Endothelial cell of umbilical vein (primary cell): ENCODE results near the gene SCTR. TPM values are rescaled to one million over a fixed set of nuclear protein-coding genes. Genes with fewer than 3 reads are reported as not detected.

Experiments used
- BruUV-seq: library from RNA; stranded (reverse); fragments of 400-500 nt; replicated peaks from 2 replicates; lab custom pipeline; 2021; lab: Mats Ljungman, UMichigan
- CTCF ChIA-PET: fragments of 300-600, 350-600 bp; sonication (Branson Sonifier 250); formaldehyde crosslinking; loops from one replicate; lab custom pipeline; 2021; ENCODE audit warnings: antibody characterized with exemption, inconsistent platforms; lab: Charles Lee
- POLR2A ChIA-PET: fragments of 300-600, 350-600 bp; sonication (Branson Sonifier 250); formaldehyde crosslinking; loops from one replicate; lab custom pipeline; 2021; ENCODE audit warnings: antibody characterized with exemption, inconsistent platforms; lab: Charles Lee
- DNase-seq: peaks from one replicate; pipeline ENCODE4 v3.0.0-alpha.2; 2011; ENCODE audit warnings: low read depth, low spot score
- FAIRE-seq: peaks from 2 replicates; lab custom pipeline; 2011; peaks lifted over from hg19 to GRCh38; lab: Jason Lieb, UNC
- H2AFZ ChIP-seq: 2 replicates; pipeline ENCODE4 v1.6.0; 2012; ENCODE audit warnings: low read depth, low read length, control low read depth, inconsistent platforms
- H3K27ac ChIP-seq: 2 replicates; pipeline ENCODE4 v1.5.1; 2011; ENCODE audit warnings: low read depth, mild to moderate bottlenecking, control low read depth, low read length, moderate library complexity; ENCODE audit not compliant: insufficient read depth
- H3K27me3 ChIP-seq, 2 experiments: 2 replicates each; pipeline versions ENCODE4 v1.6.0 to v1.6.1; 2011; ENCODE audit warnings: low read length in 2 of 2, mixed read lengths in 1 of 2; ENCODE audit not compliant: control insufficient read depth in 2 of 2, insufficient read depth in 2 of 2
- H3K36me3 ChIP-seq, 2 experiments: 2 replicates in 1 of 2; 3 replicates in 1 of 2; pipeline ENCODE4 v1.5.1; 2011; ENCODE audit warnings: low read length in 2 of 2, mild to moderate bottlenecking in 1 of 2, moderate library complexity in 1 of 2; ENCODE audit not compliant: control insufficient read depth in 2 of 2, insufficient read depth in 2 of 2; ENCODE audit errors: extremely low read depth in 1 of 2
- H3K4me1 ChIP-seq: 3 replicates; pipeline ENCODE4 v1.5.1; 2011; ENCODE audit warnings: mild to moderate bottlenecking, low read length; ENCODE audit not compliant: control insufficient read depth, insufficient read depth; ENCODE audit errors: extremely low read depth
- H3K4me2 ChIP-seq: 2 replicates; pipeline ENCODE4 v1.6.1; 2011; ENCODE audit warnings: low read length, control low read depth, mixed read lengths; ENCODE audit not compliant: insufficient read depth
- H3K4me3 ChIP-seq, 3 experiments: fragments of 200-600 bp in 1 of 3; sonication (generic), shearing (Covaris generic) in 1 of 3; replicated peaks in 1 of 3; 2 replicates each; pipeline ENCODE4 v1.5.1; 2011 to 2016; ENCODE audit warnings: control low read depth in 3 of 3, low read length in 3 of 3, mild to moderate bottlenecking in 2 of 3, inconsistent platforms in 1 of 3, low read depth in 1 of 3, moderate library complexity in 1 of 3; ENCODE audit not compliant: insufficient read depth in 1 of 3
- H3K79me2 ChIP-seq: 2 replicates; pipeline ENCODE4 v1.6.0; 2012; ENCODE audit warnings: low read length, inconsistent platforms; ENCODE audit not compliant: control insufficient read depth, insufficient read depth
- H3K9ac ChIP-seq: replicated peaks from 2 replicates; pipeline ENCODE3; 2011; ENCODE audit warnings: low read length, control low read depth; ENCODE audit not compliant: insufficient read depth; ENCODE audit errors: extremely low read depth
- H3K9me1 ChIP-seq: replicated peaks from 3 replicates; pipeline ENCODE4 v1.6.0; 2011; ENCODE audit warnings: mild to moderate bottlenecking, low read length; ENCODE audit not compliant: control insufficient read depth, insufficient read depth; ENCODE audit errors: extremely low read depth
- H3K9me3 ChIP-seq: replicated peaks from 2 replicates; pipeline ENCODE4 v1.5.1; 2012; ENCODE audit warnings: low read length, inconsistent platforms; ENCODE audit not compliant: control insufficient read depth, insufficient read depth
- H4K20me1 ChIP-seq: replicated peaks from 2 replicates; pipeline ENCODE3; 2011; ENCODE audit warnings: mild to moderate bottlenecking, low read length; ENCODE audit not compliant: control insufficient read depth, insufficient read depth; ENCODE audit errors: extremely low read depth
- EZH2 ChIP-seq: IDR thresholded peaks from 2 replicates; pipeline ENCODE4 v1.6.1; 2012; ENCODE audit warnings: borderline replicate concordance, low read depth, mild to moderate bottlenecking, moderate library complexity, low read length, inconsistent platforms; ENCODE audit not compliant: severe bottlenecking
- FOS ChIP-seq: IDR thresholded peaks from 2 replicates; pipeline ENCODE4 v1.6.1; 2011; ENCODE audit warnings: mild to moderate bottlenecking, low read length, moderate library complexity, borderline replicate concordance; ENCODE audit not compliant: insufficient read depth
- GATA2 ChIP-seq: IDR thresholded peaks from 2 replicates; pipeline ENCODE4 v1.7.0; 2011; ENCODE audit warnings: low read depth, mild to moderate bottlenecking, moderate library complexity, mixed read lengths, low read length; ENCODE audit not compliant: insufficient read length, insufficient read depth
- JUN ChIP-seq: IDR thresholded peaks from 2 replicates; pipeline ENCODE4 v1.6.1; 2011; ENCODE audit warnings: borderline replicate concordance, low read depth; ENCODE audit not compliant: insufficient read length, insufficient read depth
- MYC ChIP-seq: IDR thresholded peaks from one replicate; pipeline ENCODE4 v1.6.1; 2011; ENCODE audit warnings: mild to moderate bottlenecking, low read depth, low read length
- POLR2A ChIP-seq: IDR thresholded peaks from 2 replicates; pipeline ENCODE4 v1.6.1; 2012; ENCODE audit warnings: low read depth, mild to moderate bottlenecking, control low read depth, low read length
- POLR2AphosphoS5 ChIP-seq: IDR thresholded peaks from 2 replicates; pipeline ENCODE4 v1.6.1; 2012; ENCODE audit warnings: low read depth, mild to moderate bottlenecking, control low read depth, low read length, moderate library complexity; ENCODE audit not compliant: insufficient read depth
- dilution Hi-C: fragments of 300-500 bp; cut with MboI; formaldehyde crosslinking; loops from one replicate; pipeline ENCODE4 v1.15.0; 2019; ENCODE audit warnings: low sequenced_read_pairs; ENCODE audit not compliant: extremely low pct_ligation_motif_present
- intact Hi-C: fragments of 100-400 bp; cut with micrococcal nuclease; formaldehyde crosslinking; loops from one replicate; pipeline ENCODE4 v1.10.0; 2022
- polyA plus RNA-seq, 4 experiments: library from polyadenylated mRNA; depleted of rRNA in 3 of 4; stranded (reverse) in 3 of 4; unstranded in 1 of 4; fragments of >200 nt; gene quantifications; 2 replicates each; pipeline versions ENCODE4 v1.2.1 to v1.2.3, GENCODE V29; 2011 to 2012; ENCODE audit warnings: missing spikeins in 1 of 4
- total RNA-seq: library from RNA; stranded (reverse); gene quantifications from 2 replicates; pipeline ENCODE4 v1.2.3, GENCODE V29; 2021
- TF ChIP-seq, protein P1 (sequence below): IDR thresholded peaks from 2 replicates; pipeline ENCODE4 v1.6.1; 2011; ENCODE audit not compliant: insufficient read depth, insufficient read length
- TF ChIP-seq, protein P2 (sequence below), 2 donors: IDR thresholded peaks; 1 replicate in 1 of 2; 2 replicates in 1 of 2; pipeline ENCODE4 v1.5.1; 2011; ENCODE audit warnings: low read length in 2 of 2, mild to moderate bottlenecking in 2 of 2, moderate library complexity in 2 of 2, control low read depth in 1 of 2, inconsistent platforms in 1 of 2, low read depth in 1 of 2; ENCODE audit not compliant: insufficient read depth in 1 of 2; ENCODE audit errors: extremely low read depth in 1 of 2

The SCTR gene
- total and polyA plus RNA-seq, 2 donors (not counting 3 experiments of a cell fraction or from before 2014, with no cell fraction given), result not detected

DNA sequence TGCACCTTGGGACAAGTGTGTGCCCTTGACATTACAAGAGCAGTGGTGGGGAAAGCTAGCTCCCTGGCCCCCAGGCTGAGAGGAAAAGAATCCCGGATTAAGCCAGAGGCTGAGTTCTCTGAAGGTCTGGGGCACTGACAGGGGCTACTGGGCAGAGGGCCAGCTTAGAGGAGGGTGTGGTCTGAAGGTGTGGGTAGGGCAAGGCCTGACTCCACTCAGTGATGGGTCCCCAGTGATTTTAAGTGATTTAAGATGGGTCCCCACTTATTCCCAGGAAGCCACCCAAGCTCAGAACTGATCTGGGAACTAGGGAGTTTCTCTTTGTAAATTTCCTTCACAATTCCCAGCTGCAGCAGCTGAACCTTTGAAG, 83.8 kb downstream of the SCTR start:
- no peak overlapping the region for H3K4me3 ChIP-seq
- no peaks in the 10 kb centered on the region for H3K36me3 ChIP-seq
- no peaks in the 10 kb centered on the region for H3K4me1 ChIP-seq
- no peaks in the 10 kb centered on the region for H3K9me1 ChIP-seq
- TF ChIP-seq EZH2, result no peak
- TF ChIP-seq GATA2, result no peak
- TF ChIP-seq FOS, result no peak
- no peak for TF ChIP-seq JUN
- TF ChIP-seq POLR2AphosphoS5, result no peak
- TF ChIP-seq, protein P1, sequence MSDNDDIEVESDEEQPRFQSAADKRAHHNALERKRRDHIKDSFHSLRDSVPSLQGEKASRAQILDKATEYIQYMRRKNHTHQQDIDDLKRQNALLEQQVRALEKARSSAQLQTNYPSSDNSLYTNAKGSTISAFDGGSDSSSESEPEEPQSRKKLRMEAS, result no peak
- TF ChIP-seq POLR2A, result no peak
- no peak for TF ChIP-seq MYC
- TF ChIP-seq, protein P2, sequence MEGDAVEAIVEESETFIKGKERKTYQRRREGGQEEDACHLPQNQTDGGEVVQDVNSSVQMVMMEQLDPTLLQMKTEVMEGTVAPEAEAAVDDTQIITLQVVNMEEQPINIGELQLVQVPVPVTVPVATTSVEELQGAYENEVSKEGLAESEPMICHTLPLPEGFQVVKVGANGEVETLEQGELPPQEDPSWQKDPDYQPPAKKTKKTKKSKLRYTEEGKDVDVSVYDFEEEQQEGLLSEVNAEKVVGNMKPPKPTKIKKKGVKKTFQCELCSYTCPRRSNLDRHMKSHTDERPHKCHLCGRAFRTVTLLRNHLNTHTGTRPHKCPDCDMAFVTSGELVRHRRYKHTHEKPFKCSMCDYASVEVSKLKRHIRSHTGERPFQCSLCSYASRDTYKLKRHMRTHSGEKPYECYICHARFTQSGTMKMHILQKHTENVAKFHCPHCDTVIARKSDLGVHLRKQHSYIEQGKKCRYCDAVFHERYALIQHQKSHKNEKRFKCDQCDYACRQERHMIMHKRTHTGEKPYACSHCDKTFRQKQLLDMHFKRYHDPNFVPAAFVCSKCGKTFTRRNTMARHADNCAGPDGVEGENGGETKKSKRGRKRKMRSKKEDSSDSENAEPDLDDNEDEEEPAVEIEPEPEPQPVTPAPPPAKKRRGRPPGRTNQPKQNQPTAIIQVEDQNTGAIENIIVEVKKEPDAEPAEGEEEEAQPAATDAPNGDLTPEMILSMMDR (IDR thresholded peaks at IDR 0.05; ENCODE audit: extremely low read depth in 1 of 2, insufficient read depth in 1 of 2, low read depth in 1 of 2, low read length in 2 of 2), result no peak
- H3K4me2 ChIP-seq, result no peak overlapping the region
- intact Hi-C loops (no loop called here), dilution Hi-C loops (no loop called here)
- no peaks in the 10 kb centered on the region for H4K20me1 ChIP-seq
- DNase-seq (no peak), FAIRE-seq (no peak)
- H3K27ac ChIP-seq, result no peak overlapping the region
- no TSS peak for BruUV-seq
- ChIA-PET CTCF (interaction anchor here (0.8 to 1.4 kb wide), 2 partner anchors 10 to 11 kb away, joined by 3 to 6 read pairs; no protein-coding TSS in a partner anchor), POLR2A (no interaction called here)
- no peaks in the 10 kb centered on the region for H3K9me3 ChIP-seq
- H3K9ac ChIP-seq, result no peak overlapping the region
- no peak overlapping the region for H2AFZ ChIP-seq
- no peaks in the 10 kb centered on the region for H3K27me3 ChIP-seq
- no peaks in the 10 kb centered on the region for H3K79me2 ChIP-seq
